Mesendoderm (in vitro differentiated cells): ENCODE measurements around the gene KCNE2.
"Not testable (repeated sequence)": the region's sequence is repeated elsewhere in the genome, so short reads cannot be mapped to it uniquely, and the experiment has no call there.

Experiments used
- DNase-seq: peaks from one replicate; pipeline ENCODE4 v3.0.0; 2013
- H2AK5ac ChIP-seq: 2 replicates; pipeline ENCODE4 v1.6.1; 2013; ENCODE audit warnings: low read length, inconsistent platforms
- H2BK120ac ChIP-seq: 2 replicates; pipeline ENCODE4 v1.6.1; 2013; ENCODE audit warnings: low read depth, mild to moderate bottlenecking, low read length, moderate library complexity, mixed read lengths
- H2BK15ac ChIP-seq: replicated peaks from 2 replicates; pipeline ENCODE4 v1.6.1; 2013; ENCODE audit warnings: low read depth, mild to moderate bottlenecking, moderate library complexity
- H2BK5ac ChIP-seq: 2 replicates; pipeline ENCODE4 v1.6.1; 2013; ENCODE audit warnings: low read length, inconsistent platforms
- H3K18ac ChIP-seq: 2 replicates; pipeline ENCODE4 v1.6.1; 2013; ENCODE audit warnings: mild to moderate bottlenecking, low read length, mixed read lengths
- H3K23ac ChIP-seq: one replicate; pipeline ENCODE4 v1.6.1; 2013; ENCODE audit warnings: low read length
- H3K27ac ChIP-seq: 2 replicates; pipeline ENCODE4 v1.5.1; 2013; ENCODE audit warnings: low read depth, mild to moderate bottlenecking, inconsistent platforms, low read length, moderate library complexity
- H3K27me3 ChIP-seq: 2 replicates; pipeline ENCODE4 v1.6.1; 2013; ENCODE audit warnings: low read length, control low read depth, mild to moderate bottlenecking, inconsistent platforms; ENCODE audit not compliant: insufficient read depth, poor library complexity
- H3K36me3 ChIP-seq: 2 replicates; pipeline ENCODE4 v1.6.1; 2013; ENCODE audit warnings: low read length, inconsistent platforms; ENCODE audit not compliant: control insufficient read depth, insufficient read depth
- H3K4ac ChIP-seq: one replicate; pipeline ENCODE4 v1.6.1; 2013; ENCODE audit warnings: low read depth, mild to moderate bottlenecking, low read length, moderate library complexity
- H3K4me1 ChIP-seq: 2 replicates; pipeline ENCODE4 v1.6.1; 2013; ENCODE audit warnings: low read depth, low read length, inconsistent platforms; ENCODE audit not compliant: control insufficient read depth
- H3K4me2 ChIP-seq: 2 replicates; pipeline ENCODE4 v1.6.1; 2013; ENCODE audit warnings: low read length
- H3K4me3 ChIP-seq: 2 replicates; pipeline ENCODE4 v1.5.1; 2013; ENCODE audit warnings: mild to moderate bottlenecking, low read length
- H3K56ac ChIP-seq: one replicate; pipeline ENCODE4 v1.6.1; 2013; ENCODE audit warnings: low read length
- H3K79me1 ChIP-seq: 2 replicates; pipeline ENCODE4 v1.6.1; 2013; ENCODE audit warnings: low read length, inconsistent platforms
- H3K79me2 ChIP-seq: 2 replicates; pipeline ENCODE4 v1.6.1; 2013; ENCODE audit warnings: mild to moderate bottlenecking, low read length; ENCODE audit not compliant: control insufficient read depth, insufficient read depth
- H3K9ac ChIP-seq: 2 replicates; pipeline ENCODE4 v1.6.1; 2013; ENCODE audit warnings: low read length, inconsistent platforms
- H4K5ac ChIP-seq: one replicate; pipeline ENCODE4 v1.6.1; 2013; ENCODE audit warnings: low read length
- H4K8ac ChIP-seq: one replicate; pipeline ENCODE4 v1.6.1; 2013; ENCODE audit warnings: low read depth, mild to moderate bottlenecking, control low read depth, low read length, moderate library complexity
- WGBS: extraction: QIAGEN DNeasy Blood & Tissue Kit; methylation state at CpG from one replicate; pipeline ENCODE4 v1.1.7; 2013; ENCODE audit warnings: low lambda C conversion rate, missing lambda C conversion rate; ENCODE audit not compliant: insufficient coverage; ENCODE audit errors: extremely low coverage; 5-methylcytosine and 5-hydroxymethylcytosine counted together

Gene KCNE2

GRCh38 chr21:34374940-34375618, 11.3 kb downstream of the KCNE2 start, which contains the start of gene SMIM11:
TSS of gene SMIM11 (plus strand) at chr21:34375507. CDS start at chr21:34379505, 3,998 bp downstream.
- not testable (repeated sequence) for H2BK15ac ChIP-seq, DNase-seq, H4K8ac ChIP-seq, H3K79me2 ChIP-seq, H3K4me2 ChIP-seq, H2AK5ac ChIP-seq, H3K79me1 ChIP-seq, H3K56ac ChIP-seq, H3K9ac ChIP-seq, H3K27ac ChIP-seq, H2BK5ac ChIP-seq, H3K4ac ChIP-seq, H3K4me3 ChIP-seq, H2BK120ac ChIP-seq, H4K5ac ChIP-seq, H3K4me1 ChIP-seq, H3K27me3 ChIP-seq, H3K23ac ChIP-seq, H3K18ac ChIP-seq, H3K36me3 ChIP-seq
- no CpG with 5 or more reads among the region's 49 CpGs for WGBS

GRCh38 chr21:34375619-34375972, 11.8 kb downstream of the KCNE2 start:
- DNase-seq, H2AK5ac ChIP-seq, H3K4me1 ChIP-seq, H4K8ac ChIP-seq, H2BK120ac ChIP-seq, H3K79me1 ChIP-seq, H3K9ac ChIP-seq, H3K4ac ChIP-seq, H2BK5ac ChIP-seq, H4K5ac ChIP-seq, H3K36me3 ChIP-seq, H3K18ac ChIP-seq, H3K4me3 ChIP-seq, H3K27ac ChIP-seq, H2BK15ac ChIP-seq, H3K23ac ChIP-seq, H3K4me2 ChIP-seq, H3K27me3 ChIP-seq, H3K56ac ChIP-seq, H3K79me2 ChIP-seq: not testable (repeated sequence)
- WGBS = no CpG with 5 or more reads among the region's 33 CpGs

- H3K36me3 ChIP-seq, H3K9ac ChIP-seq, H3K27me3 ChIP-seq, H3K56ac ChIP-seq, H3K4me2 ChIP-seq, H3K18ac ChIP-seq, H3K23ac ChIP-seq, H4K5ac ChIP-seq, H2BK5ac ChIP-seq, H3K4me3 ChIP-seq, H3K79me2 ChIP-seq, H4K8ac ChIP-seq, H3K4ac ChIP-seq, H3K79me1 ChIP-seq, DNase-seq, H2BK120ac ChIP-seq, H2AK5ac ChIP-seq, H3K4me1 ChIP-seq, H2BK15ac ChIP-seq, H3K27ac ChIP-seq: not testable (repeated sequence)
- no CpG with 5 or more reads among the region's 2 CpGs for WGBS
Observed at GRCh38 chr21:34383138-34383537, 19.3 kb downstream of the KCNE2 start.

- no CpG with 5 or more reads among the region's 14 CpGs for WGBS
- H3K4me2 ChIP-seq, H2BK15ac ChIP-seq: not testable (repeated sequence)
Observed at GRCh38 chr21:34383724-34384415, 20.1 kb downstream of the KCNE2 start.

GRCh38 chr21:34400522-34400921, 36.7 kb downstream of the KCNE2 start:
- not testable (repeated sequence) for H2BK120ac ChIP-seq, H3K4me2 ChIP-seq, DNase-seq, H3K36me3 ChIP-seq, H2BK15ac ChIP-seq, H3K27me3 ChIP-seq, H4K8ac ChIP-seq, H3K23ac ChIP-seq, H3K18ac ChIP-seq, H3K4me1 ChIP-seq, H3K4me3 ChIP-seq, H3K79me1 ChIP-seq, H2BK5ac ChIP-seq, H3K9ac ChIP-seq, H3K4ac ChIP-seq, H4K5ac ChIP-seq, H3K27ac ChIP-seq, H3K79me2 ChIP-seq, H2AK5ac ChIP-seq, H3K56ac ChIP-seq
- WGBS = no CpG with 5 or more reads among the region's 5 CpGs

More at GRCh38 chr21:34383724-34384415, 20.1 kb downstream of the KCNE2 start:
- not testable (repeated sequence) for H3K9ac ChIP-seq, H3K56ac ChIP-seq, H3K27me3 ChIP-seq, H3K36me3 ChIP-seq, H2BK5ac ChIP-seq, H2BK120ac ChIP-seq, H3K79me2 ChIP-seq, H3K23ac ChIP-seq, H3K27ac ChIP-seq, H3K4me3 ChIP-seq, H3K18ac ChIP-seq, H4K5ac ChIP-seq, H2AK5ac ChIP-seq, DNase-seq, H3K4ac ChIP-seq, H3K79me1 ChIP-seq, H3K4me1 ChIP-seq, H4K8ac ChIP-seq
